Activated naive CD4-positive, alpha-beta T cell treated with anti-CD3 and anti-CD28 coated beads, Interleukin-2, amount 10 ng/mL, durations not matched to agents 7 days and 5 days (primary cell): Measurements from ENCODE around the gene CEP78.
"Not testable (repeated sequence)": the region's sequence is repeated elsewhere in the genome, so short reads cannot be mapped to it uniquely, and the experiment has no call there.

Experiments used
- CTCF ChIA-PET: fragments of 350-600 bp; sonication (Branson Sonifier 250); formaldehyde crosslinking; loops from one replicate; lab custom pipeline; 2021; ENCODE audit warnings: antibody characterized with exemption; lab: Charles Lee
- DNase-seq: peaks from one replicate; pipeline ENCODE4 v3.0.0-alpha.2; 2020
- H3K27ac Mint-ChIP-seq: one replicate; pipeline ENCODE4 v1.8.0; 2021; ENCODE audit warnings: mild to moderate bottlenecking, moderate library complexity, mixed read lengths
- H3K27me3 Mint-ChIP-seq: one replicate; pipeline ENCODE4 v1.8.0; 2021; ENCODE audit warnings: mild to moderate bottlenecking, mixed read lengths
- H3K36me3 Mint-ChIP-seq: one replicate; pipeline ENCODE4 v1.8.0; 2021; ENCODE audit warnings: mixed read lengths
- H3K4me1 Mint-ChIP-seq: one replicate; pipeline ENCODE4 v1.8.0; 2021; ENCODE audit warnings: mixed read lengths
- H3K4me3 Mint-ChIP-seq: one replicate; pipeline ENCODE4 v1.8.0; 2021; ENCODE audit warnings: mild to moderate bottlenecking, moderate library complexity, mixed read lengths
- H3K9me3 Mint-ChIP-seq: one replicate; pipeline ENCODE4 v1.8.0; 2021; ENCODE audit warnings: mixed read lengths

CEP78 gene

DNA sequence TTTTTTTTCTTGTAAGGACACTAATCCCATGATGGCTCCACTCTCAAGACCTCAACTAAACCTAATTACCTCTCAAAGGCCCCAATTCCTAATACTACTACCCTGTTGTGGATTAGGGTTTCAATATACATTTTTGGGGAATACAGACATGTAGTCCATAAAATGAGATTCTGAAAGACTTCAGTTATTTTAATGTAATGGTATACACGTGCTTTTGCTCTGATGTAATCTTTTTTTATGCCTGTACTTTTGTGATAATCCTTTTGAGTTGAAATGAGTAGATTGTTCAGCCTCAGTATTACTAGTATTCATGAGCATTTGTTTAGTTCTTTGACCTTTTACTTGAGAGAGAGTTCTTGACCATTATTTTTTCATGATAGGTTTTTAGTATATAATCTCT is 9.5 kb downstream of the CEP78 start:
- Mint-ChIP-seq H3K36me3 (peaks cover 52% of the 10 kb centered on the region), H3K4me1 (peaks cover 17% of the 10 kb centered on the region), H3K4me3 (no peak overlapping the region), H3K9me3 (no peaks in the 10 kb centered on the region), H3K27ac (no peak overlapping the region), H3K27me3 (no peaks in the 10 kb centered on the region)
- DNase-seq: no peak
- CTCF ChIA-PET: no interaction called here

DNA sequence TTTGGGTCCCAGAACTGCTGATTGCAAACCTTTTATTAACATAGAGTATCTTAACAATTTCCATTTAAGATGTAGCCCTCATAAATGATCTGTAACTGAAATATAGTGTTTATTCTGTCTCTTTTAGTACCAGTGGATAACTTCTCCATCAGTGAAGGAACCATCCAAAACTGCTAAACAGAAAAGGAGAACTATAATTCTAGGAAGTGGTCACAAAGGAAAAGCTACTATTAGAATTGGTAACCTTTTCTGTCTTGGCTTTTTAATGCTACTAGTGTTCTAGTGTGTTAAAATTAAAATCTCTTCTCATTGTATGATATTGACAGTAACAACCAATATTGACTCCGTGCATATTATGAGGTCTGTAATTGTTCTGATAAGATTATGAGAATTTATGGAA is 12.8 kb downstream of the CEP78 start:
- H3K27me3 Mint-ChIP-seq: no peaks in the 10 kb centered on the region
- H3K4me3 Mint-ChIP-seq: no peak overlapping the region
- peaks cover 47% of the 10 kb centered on the region for H3K36me3 Mint-ChIP-seq
- no peaks in the 10 kb centered on the region for H3K9me3 Mint-ChIP-seq
- H3K27ac Mint-ChIP-seq: peak overlapping the region; percentile 42
- no peak for DNase-seq
- H3K4me1 Mint-ChIP-seq: peaks cover 5% of the 10 kb centered on the region
- CTCF ChIA-PET: interaction anchor here (1.3 kb wide), 1 partner anchor 12 kb away, joined by 3 read pairs; no protein-coding TSS in a partner anchor

DNA sequence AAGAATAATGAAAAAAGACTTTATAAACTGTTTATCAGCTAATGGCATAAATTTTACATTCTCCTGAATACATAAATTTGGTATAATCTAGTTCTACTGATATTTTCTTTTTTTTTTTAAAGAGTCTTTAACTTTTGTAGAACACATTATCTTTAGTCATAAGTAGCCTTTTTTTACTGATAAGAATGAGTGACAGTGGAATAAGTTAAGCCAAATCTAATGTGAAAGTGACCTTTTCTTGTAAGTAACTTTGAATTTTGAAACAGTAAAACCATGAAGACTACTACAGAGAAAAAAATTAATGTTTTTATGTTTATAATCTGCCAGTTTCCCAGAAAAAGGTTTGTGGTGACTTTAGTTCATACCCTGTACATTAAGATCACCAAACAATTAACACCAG is 13.7 kb downstream of the CEP78 start:
- CTCF ChIA-PET: no interaction called here
- DNase-seq: no peak
- H3K4me3 Mint-ChIP-seq: no peak overlapping the region
- no peak overlapping the region for H3K27ac Mint-ChIP-seq
- H3K9me3 Mint-ChIP-seq: no peaks in the 10 kb centered on the region
- H3K4me1 Mint-ChIP-seq: peaks cover 6% of the 10 kb centered on the region
- peaks cover 49% of the 10 kb centered on the region for H3K36me3 Mint-ChIP-seq
- no peaks in the 10 kb centered on the region for H3K27me3 Mint-ChIP-seq

DNA sequence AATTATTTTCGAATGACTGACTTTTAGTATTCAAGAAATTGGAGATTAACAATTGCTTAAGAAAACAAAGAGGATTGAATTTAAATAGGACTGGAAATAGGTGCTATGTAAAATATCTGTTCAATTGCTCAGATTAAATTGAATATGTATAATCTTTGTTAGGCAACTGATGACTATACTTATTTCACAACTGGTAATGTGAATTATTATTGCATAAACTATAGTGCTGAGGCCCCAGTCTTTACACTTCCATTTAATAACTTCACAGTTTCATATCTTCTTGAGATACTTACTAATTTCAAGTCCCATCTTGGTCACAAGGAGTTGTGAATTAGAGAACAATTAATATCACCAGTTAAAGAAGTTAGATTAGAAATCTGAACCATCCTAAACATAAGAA is 16.7 kb downstream of the CEP78 start:
- no peaks in the 10 kb centered on the region for H3K27me3 Mint-ChIP-seq
- CTCF ChIA-PET: no interaction called here
- H3K4me1 Mint-ChIP-seq: peaks cover 6% of the 10 kb centered on the region
- H3K9me3 Mint-ChIP-seq: no peaks in the 10 kb centered on the region
- H3K4me3 Mint-ChIP-seq: no peak overlapping the region
- no peak overlapping the region for H3K27ac Mint-ChIP-seq
- DNase-seq: no peak
- H3K36me3 Mint-ChIP-seq: peaks cover 48% of the 10 kb centered on the region

DNA sequence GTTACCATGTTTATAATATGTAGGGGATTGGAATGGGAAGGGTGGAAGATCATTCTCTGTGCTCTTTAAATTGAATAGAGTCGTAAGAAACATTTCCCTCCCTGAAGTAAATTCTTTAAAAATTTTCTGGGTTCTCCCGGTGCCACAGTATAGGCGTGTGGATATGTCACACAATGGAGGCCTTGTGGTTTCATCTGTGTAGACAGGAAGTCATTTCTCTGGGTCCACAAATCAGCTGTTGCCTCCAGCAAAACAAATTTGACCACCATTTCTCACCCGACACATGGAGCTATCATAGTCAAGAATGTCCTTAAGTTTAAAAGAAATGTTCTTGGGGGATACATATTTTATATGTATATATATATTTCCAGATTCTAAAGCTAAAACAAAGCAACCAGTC is 17.4 kb downstream of the CEP78 start:
- Mint-ChIP-seq H3K4me1 (peaks cover 6% of the 10 kb centered on the region), H3K36me3 (peaks cover 44% of the 10 kb centered on the region), H3K27ac (no peak overlapping the region), H3K9me3 (no peaks in the 10 kb centered on the region), H3K4me3 (no peak overlapping the region), H3K27me3 (no peaks in the 10 kb centered on the region)
- DNase-seq: no peak
- CTCF ChIA-PET: no interaction called here

DNA sequence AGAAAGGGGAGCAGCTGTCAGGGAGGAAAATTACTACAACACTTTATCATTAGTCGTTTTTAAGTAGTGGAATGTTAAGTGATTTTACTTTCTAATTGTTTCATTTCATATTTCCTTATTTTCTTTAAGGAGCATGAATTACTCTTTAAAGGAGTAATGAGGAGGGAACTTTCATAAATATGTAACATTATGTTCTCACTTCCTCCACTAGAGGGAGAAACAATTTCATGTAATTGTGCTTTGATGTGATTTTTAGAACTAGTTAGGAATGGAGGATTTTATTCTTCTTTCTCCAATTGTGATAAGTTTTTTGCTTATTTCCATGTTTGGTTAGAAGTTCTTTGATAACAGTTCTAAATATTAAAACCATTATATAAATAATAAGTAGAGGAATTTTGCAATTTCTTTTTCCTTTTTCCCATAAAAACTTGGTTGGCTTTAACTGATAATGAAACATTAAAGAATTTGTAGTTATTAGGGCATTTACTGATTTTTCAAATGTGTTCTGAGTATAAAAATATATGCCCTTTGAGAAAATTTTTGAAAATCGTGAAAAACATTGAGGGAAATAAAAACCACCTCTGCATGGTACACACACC is 25.6 kb downstream of the CEP78 start:
- H3K27ac Mint-ChIP-seq: no peak overlapping the region
- H3K4me3 Mint-ChIP-seq: no peak overlapping the region

DNA sequence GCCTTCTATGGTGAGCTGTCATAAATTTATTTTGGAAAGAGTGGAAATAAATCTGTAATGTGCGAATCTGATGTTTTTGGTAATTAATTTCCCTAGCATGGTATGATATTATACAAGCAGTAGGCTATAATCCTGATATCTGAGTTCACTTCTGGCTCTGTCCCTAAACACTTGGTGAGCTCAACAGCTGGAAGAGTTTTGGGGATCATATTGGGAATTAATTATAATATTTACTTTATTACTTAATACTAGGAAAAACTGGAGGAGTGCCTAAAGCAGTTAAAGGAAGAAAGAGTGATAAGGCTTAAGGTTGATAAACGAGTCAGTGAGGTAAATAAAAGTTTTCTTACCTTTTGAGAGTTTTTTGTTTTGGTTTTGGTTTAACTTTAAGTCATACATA is 26.8 kb downstream of the CEP78 start:
- H3K4me1 Mint-ChIP-seq: no peaks in the 10 kb centered on the region
- CTCF ChIA-PET: interaction anchor here (3.3 kb wide), 1 partner anchor 107 kb away, joined by 24 read pairs; no protein-coding TSS in a partner anchor
- no peak overlapping the region for H3K27ac Mint-ChIP-seq
- no peaks in the 10 kb centered on the region for H3K27me3 Mint-ChIP-seq
- no peak overlapping the region for H3K4me3 Mint-ChIP-seq
- no peak for DNase-seq
- peaks cover 27% of the 10 kb centered on the region for H3K36me3 Mint-ChIP-seq
- no peaks in the 10 kb centered on the region for H3K9me3 Mint-ChIP-seq

More for the DNA sequence above, 25.6 kb downstream of the CEP78 start:
- peaks cover 30% of the 10 kb centered on the region for H3K36me3 Mint-ChIP-seq
- H3K9me3 Mint-ChIP-seq: no peaks in the 10 kb centered on the region
- no peak for DNase-seq
- no peaks in the 10 kb centered on the region for H3K27me3 Mint-ChIP-seq
- CTCF ChIA-PET: interaction anchor here (0.6 to 8.1 kb wide), 5 partner anchors 14 to 206 kb away, joined by 3 to 67 read pairs (median 4); no protein-coding TSS in a partner anchor
- H3K4me1 Mint-ChIP-seq: no peaks in the 10 kb centered on the region

DNA sequence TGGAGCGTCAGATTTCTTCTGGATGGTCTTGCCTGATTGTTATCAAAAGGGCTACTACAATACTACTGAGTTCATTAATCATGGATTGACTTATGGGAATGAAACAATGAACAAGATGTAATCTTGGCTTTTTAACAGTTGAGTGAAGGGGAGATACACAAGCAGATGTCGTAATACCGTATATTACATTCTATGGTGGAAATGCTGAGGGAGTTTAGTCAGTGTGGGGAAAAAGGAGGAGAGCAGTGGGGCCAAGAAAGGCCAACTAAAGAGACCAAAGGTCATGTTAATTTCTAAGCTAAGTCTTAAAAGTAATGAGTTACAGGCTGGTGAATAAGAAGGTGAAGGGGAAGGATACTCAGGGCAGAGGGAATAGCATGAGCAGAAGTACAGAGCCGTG is 32.0 kb downstream of the CEP78 start:
- no peak for DNase-seq
- Mint-ChIP-seq H3K27me3 (no peaks in the 10 kb centered on the region), H3K27ac (peak overlapping the region; percentile 19), H3K9me3 (no peaks in the 10 kb centered on the region), H3K4me3 (no peak overlapping the region), H3K36me3 (peaks cover 47% of the 10 kb centered on the region), H3K4me1 (no peaks in the 10 kb centered on the region)
- CTCF ChIA-PET: interaction anchor here (1.1 kb wide), 1 partner anchor 101 kb away, joined by 3 read pairs; no protein-coding TSS in a partner anchor

DNA sequence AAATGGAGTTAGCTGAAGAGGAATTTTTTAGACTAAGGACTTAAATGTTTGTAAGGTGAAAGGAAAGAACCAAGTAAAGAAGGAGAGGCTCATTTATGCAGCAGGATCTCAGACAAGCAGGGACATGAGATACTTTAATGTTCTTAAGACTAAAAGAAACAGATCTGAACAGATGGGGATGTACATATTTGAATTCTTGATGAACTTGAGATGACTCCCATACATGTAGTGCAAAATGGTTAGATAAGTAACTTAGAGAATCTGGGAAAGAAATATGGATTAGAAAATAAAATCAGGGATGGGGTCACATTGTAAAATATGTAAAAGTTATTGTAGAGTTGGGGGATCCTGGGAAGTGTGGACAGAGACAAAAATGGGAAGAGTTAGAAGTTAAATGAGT is 33.9 kb downstream of the CEP78 start:
- no peaks in the 10 kb centered on the region for H3K4me1 Mint-ChIP-seq
- peaks cover 48% of the 10 kb centered on the region for H3K36me3 Mint-ChIP-seq
- H3K27ac Mint-ChIP-seq: no peak overlapping the region
- H3K4me3 Mint-ChIP-seq: no peak overlapping the region
- CTCF ChIA-PET: no interaction called here
- H3K27me3 Mint-ChIP-seq: no peaks in the 10 kb centered on the region
- H3K9me3 Mint-ChIP-seq: no peaks in the 10 kb centered on the region
- no peak for DNase-seq

DNA sequence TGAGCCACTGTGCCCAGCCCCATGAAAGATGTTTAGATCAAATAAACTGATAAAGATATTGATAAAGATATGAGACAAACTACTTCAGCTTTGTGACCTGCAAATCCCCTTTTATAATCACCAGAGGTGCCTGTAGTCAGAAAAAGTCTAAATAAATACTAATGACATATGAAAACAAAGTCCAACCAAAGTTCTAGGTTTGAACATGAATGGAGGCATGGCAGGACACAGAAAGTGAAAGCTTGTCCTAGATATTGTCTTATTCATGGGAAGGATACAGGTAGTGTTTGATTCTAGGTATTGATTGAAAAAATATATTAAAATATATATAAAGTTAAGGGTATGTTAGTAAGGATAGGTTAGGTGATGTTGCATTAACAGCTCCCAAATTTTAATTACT is 36.4 kb downstream of the CEP78 start:
- peaks cover 32% of the 10 kb centered on the region for H3K36me3 Mint-ChIP-seq
- H3K27ac Mint-ChIP-seq: no peak overlapping the region
- H3K4me1 Mint-ChIP-seq: no peaks in the 10 kb centered on the region
- no peak for DNase-seq
- no peaks in the 10 kb centered on the region for H3K27me3 Mint-ChIP-seq
- H3K9me3 Mint-ChIP-seq: no peaks in the 10 kb centered on the region
- no peak overlapping the region for H3K4me3 Mint-ChIP-seq
- CTCF ChIA-PET: interaction anchor here (1.8 kb wide), 1 partner anchor 16 kb away, joined by 3 read pairs; no protein-coding TSS in a partner anchor

DNA sequence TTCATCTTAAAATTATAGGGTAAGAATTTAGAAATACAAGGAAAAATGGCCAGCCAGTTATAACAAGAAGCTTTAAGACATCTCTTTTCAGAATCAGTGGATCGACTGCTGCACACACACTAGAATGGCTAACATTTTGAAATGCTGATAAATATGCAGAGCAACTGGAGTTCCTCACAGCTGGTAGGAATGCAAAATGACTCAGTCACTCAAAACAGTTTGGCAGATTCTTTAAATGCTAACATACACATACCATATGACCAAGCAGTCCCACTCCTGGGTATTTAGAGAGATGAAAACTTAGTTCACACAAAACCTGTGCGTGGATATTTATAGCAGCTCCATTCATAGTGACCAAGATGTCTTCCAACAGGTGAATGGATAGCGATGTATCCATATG is 37.9 kb downstream of the CEP78 start:
- H3K27me3 Mint-ChIP-seq: no peaks in the 10 kb centered on the region
- peaks cover 4% of the 10 kb centered on the region for H3K4me1 Mint-ChIP-seq
- H3K27ac Mint-ChIP-seq: no peak overlapping the region
- CTCF ChIA-PET: no interaction called here
- peaks cover 24% of the 10 kb centered on the region for H3K36me3 Mint-ChIP-seq
- no peak overlapping the region for H3K4me3 Mint-ChIP-seq
- no peaks in the 10 kb centered on the region for H3K9me3 Mint-ChIP-seq
- DNase-seq: no peak

DNA sequence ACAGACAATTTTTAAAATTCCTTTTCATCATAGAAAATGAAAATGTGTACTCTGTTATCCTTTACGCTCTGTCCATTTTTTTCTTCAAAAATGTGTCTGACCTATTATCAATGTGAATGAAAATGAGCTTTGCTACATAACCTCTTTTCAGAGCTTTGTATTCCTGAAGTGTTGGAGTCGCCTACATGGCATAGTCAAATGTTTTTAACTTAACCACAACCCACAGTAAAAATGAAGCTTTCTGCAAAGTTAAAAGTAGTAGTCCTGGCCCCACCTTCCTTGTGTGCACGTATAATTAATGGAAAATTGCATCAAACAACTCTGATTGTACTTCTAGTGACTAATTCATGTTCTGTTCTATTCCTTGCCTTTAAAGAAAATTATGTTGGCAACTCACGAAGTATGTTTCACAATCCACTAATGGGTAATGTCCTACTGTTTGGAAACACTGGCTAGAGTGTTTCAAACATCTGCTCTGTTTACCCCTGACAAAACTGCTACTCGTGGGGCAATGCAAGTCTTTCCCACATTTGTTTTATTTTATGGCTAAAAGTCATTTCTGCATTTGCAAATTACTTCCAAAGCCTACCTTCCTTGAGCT is 42.4 kb downstream of the CEP78 start:
- H3K27ac Mint-ChIP-seq: no peak overlapping the region
- H3K4me3 Mint-ChIP-seq: no peak overlapping the region
- no peaks in the 10 kb centered on the region for H3K9me3 Mint-ChIP-seq
- peaks cover 4% of the 10 kb centered on the region for H3K4me1 Mint-ChIP-seq
- no peaks in the 10 kb centered on the region for H3K27me3 Mint-ChIP-seq
- no peak for DNase-seq
- CTCF ChIA-PET: no interaction called here
- H3K36me3 Mint-ChIP-seq: peaks cover 8% of the 10 kb centered on the region

DNA sequence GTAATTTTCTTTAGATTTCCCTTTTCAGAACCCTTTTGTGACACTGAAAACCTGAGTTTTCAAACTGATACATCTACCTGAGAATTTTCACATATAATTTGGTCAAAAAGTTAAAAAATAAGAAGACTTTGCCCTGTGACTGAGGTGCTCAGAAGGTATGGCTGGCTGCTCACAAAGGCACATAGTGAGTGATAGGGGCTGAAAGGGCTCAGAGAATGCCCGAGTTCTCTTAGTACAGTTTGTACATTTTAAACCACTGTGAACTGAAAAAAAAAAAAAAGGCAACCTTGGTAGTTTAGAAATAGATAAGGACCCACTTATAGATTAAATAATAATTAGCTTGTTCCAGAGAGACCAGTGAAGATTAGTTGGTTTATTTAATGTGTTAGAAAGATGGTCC is 42.9 kb downstream of the CEP78 start:
- Mint-ChIP-seq H3K27ac (no peak overlapping the region), H3K27me3 (no peaks in the 10 kb centered on the region), H3K36me3 (peaks cover 6% of the 10 kb centered on the region), H3K9me3 (no peaks in the 10 kb centered on the region), H3K4me1 (peaks cover 4% of the 10 kb centered on the region), H3K4me3 (no peak overlapping the region)
- no peak for DNase-seq
- CTCF ChIA-PET: no interaction called here

DNA sequence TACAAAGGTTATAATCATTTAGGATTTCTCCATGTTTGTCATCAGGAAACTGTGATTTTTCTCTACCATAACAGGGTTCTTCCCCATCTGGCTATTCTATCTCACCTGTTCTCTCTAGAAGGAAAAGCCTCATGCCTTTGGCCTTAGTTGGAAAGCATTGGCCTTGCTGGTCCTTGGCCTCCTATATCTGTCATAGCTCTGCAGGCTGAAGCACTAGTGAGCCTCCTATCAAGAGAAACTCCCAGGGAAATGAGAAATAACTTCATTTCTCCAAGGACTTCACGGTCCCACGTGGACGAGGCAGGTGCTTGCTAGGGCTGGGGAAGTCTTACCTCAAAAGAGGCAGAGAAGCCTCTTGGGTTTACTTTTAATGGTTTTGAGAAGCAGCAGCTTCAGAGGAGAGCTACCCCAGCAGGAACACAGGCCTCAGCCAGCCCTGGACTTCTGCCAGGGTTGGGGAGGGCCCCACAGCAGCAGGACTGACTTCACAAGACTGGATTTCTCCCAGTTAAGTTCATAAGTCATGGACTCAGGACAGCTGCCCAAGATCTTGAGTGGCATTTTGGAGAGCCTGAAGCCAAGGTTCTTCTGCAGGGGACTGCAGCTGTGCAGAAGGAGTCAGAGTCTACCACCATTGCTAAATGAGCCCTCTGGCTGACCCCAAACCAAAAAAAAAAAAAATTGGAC is 45.2 kb downstream of the CEP78 start:
- CTCF ChIA-PET: no interaction called here
- Mint-ChIP-seq H3K27ac (no peak overlapping the region), H3K4me1 (peaks cover 4% of the 10 kb centered on the region), H3K36me3 (peaks cover 2% of the 10 kb centered on the region), H3K9me3 (no peaks in the 10 kb centered on the region), H3K27me3 (peaks cover 3% of the 10 kb centered on the region), H3K4me3 (no peak overlapping the region)
- no peak for DNase-seq

DNA sequence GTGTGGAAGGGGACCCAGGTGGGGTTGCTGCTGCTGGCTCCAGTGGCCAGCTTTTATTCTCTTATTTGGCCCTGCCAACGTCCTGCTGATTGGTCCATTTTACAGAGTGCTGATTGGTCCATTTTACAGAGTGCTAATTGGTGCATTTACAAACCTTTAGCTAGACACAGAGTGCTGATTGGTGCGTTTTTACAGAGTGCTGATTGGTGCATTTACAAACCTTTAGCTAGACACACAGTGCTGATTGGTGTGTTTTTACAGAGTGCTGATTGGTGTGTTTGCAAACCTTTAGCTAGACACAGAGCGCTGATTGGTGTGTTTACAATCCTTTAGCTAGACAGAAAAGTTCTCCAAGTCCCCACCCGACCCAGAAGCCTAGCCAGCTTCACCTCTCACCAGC is 48.3 kb downstream of the CEP78 start:
- H3K27ac Mint-ChIP-seq, H3K27me3 Mint-ChIP-seq: not testable (repeated sequence)

More for the DNA sequence above, 48.3 kb downstream of the CEP78 start:
- H3K9me3 Mint-ChIP-seq, H3K4me3 Mint-ChIP-seq, CTCF ChIA-PET, H3K36me3 Mint-ChIP-seq, DNase-seq, H3K4me1 Mint-ChIP-seq: not testable (repeated sequence)
